GM21526 (cell line): Measurements from ENCODE around the gene DHDH.

Experiments used
- ATAC-seq: cut with Tn5 transposase; IDR thresholded peaks from one replicate; pipeline ENCODE4 v1.9.1; 2021; ENCODE audit warnings: moderate library complexity; ENCODE audit not compliant: unreplicated experiment, low FRiP score

DHDH gene

DNA sequence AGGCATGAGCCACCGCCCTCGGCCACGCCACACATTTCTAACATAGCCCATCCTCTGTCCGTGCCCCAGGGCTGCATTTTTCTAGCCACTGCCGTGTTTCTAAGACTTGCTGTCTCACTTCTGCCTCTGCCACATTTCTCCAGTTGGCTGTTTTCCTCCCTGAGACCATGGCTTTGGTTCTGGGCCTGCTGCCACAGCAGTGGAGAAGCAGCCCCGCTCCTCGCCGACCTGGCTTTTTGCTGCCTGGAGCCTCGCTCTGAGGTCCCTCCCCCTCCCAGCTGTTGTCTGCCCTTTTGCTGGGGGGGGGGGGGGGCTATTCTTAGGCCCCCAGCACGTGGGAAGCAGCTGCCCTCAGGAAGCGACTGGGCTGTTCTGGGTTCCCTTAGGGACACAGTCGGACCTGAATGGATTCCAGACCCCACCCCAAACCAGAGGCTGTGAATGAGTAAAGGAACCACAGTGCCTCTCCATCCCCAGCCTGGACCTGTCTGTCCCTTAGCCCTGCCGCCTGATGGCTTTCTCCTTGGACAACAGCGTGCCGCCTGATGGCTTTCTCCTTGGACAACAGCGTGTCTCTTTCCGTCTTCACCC is 56.3 kb downstream of the DHDH start:
- no peak for ATAC-seq

DNA sequence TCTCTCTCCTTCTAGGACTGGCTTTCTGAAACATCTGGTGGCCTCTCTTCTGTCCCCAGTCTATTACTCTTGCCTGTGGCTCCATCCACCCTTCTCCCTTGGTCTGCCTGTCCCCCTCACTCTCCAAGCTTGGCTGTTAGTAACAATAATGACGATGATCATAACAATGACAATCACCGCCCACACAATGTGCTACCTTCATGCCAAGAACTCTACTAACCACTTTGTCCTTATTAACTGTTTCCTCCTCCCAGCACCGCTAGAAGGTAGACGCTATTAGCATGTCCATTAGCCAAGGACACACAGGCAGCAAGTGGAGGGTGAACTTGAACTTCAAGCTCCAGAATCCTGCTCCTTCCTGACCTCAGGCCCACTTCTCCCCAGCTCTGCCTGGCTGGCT is 56.9 kb downstream of the DHDH start:
- ATAC-seq, result no peak

DNA sequence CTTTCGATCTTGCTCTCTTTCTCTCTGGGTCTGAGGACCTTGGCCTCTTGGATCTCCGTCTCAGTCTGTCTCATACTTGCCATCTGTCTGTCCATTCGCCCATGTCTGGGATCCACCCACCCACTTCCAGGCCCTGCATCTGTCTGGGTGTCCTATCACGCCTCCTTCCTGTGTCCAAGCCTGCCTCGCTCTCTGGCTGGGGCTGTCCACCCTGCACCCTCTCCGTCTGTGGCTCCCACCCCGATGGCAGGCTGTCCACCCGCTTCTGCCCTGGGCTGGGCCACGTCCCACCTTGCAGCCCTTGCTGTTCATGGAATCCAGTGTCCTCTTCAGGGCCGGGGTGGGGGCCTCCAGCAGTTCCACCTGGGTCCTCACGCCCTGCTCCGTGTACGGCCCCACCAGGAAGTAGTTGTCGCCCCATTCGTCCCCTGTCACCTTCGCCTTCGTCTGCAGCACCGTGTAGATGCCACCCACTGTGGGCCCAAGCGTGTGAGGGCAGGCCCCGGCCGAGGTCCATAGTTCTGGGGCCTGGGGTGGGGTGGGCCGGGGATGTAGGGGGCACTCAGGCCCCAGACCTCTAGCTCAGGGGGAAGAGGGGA is 57.6 kb downstream of the DHDH start:
- no peak for ATAC-seq

DNA sequence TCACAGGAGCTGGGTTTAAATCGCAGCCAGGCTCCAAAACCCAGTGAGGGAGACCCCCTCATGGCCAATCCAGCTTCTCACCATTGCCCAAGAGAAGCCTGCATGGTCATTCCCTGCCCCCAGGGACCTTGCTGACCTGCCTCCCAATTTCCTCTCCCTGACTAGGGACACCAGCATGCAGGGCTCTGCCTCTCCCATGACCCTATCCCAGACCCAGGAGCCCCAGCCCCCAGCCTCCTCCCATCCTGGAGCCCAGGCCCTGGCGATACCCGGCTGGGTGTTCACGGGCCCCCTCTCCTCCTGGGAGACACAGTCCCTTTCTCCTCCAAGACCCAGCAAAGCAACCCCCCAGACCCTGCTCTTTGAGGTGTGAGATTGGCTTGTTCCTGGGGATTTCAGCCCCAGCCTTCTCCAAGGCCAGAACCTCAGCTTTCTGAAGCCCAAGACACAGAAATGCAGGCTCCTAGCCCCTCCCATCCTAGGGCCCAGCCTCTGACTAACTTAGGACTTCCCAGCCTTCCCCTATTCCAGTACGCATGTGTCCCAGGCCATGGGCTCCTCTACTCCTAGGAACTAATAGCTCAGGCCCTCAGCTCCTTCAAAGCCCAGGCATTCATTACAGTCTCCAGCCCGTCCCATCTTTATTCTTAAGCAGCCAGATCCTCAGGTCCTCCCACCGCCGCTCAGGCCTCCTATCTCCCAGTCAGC is 58.5 kb downstream of the DHDH start:
- ATAC-seq, result no peak

DNA sequence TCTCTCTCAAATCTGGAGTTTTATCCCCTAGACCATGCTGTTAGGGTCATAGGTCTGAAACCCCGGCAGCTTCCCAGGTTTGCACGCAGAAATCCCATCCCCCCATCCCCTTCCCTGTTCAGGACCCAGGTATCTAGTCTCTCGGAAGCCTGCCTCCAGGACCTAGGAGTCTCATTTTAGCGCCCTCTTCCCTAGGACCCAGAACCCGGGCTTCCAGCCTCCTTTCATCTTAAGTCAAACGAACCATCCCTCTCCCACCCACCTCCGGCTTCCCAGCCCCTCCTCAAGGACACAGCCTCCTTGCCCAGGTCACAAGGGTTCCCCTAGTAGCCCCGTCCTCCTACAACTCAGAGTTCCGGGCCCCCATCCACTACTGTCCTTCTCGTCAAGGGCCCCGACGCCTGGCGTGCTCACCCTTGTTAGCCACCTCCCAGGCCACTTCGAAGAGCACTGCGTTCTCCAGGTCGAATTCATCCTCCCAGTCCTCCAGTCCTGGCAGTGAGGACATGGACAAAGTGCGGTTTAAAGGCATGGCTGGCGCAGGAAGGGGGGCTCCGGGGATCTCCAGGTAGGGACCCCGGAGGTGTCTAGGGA is 59.2 kb downstream of the DHDH start:
- ATAC-seq, result peak; percentile 2

DNA sequence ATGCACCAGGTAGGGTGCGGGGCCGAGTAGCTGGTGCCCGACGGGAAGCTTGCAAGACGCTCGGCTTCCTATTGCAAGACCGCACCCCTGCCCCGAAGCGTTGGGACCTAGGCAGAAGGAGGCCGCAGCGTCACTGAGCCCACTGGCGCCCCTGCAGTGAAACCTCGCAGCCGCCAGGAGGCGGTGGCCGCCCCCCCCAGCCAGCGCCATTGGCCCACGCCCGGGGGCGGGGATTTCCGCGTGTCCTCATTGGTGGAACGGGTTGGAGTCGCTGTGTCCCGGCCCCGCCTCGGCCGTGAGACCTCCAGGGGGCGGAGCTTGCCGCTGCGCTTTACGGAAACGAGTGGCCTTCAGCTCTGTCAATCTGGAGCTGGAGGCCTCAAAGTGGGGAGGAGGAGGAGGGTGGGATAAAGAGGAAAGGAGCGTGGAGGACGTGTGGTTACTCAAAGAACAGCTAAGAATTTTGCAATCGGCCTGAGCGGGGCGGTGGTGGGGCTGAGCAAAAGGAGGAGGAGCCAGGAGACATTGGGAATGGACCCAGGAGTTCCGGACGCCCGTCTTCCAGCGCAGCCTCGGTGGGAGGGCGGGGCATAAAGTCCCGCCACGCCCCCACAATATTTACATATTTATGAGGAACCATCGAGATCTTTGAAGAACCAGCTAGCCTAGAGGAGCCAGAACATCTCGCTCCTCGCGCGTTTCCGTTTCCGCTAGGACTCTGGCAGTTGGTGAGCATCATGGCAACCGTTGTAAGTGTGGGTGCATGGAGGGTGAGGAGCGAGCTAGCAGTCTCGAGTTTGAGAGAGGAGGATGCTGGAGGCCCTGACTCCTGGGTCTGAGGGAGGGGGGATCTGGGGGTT is 59.9 kb downstream of the DHDH start, which contains the start of the genes GYS1 and RUVBL2:
GYS1 (minus strand) TSS at position 135 of the 860 bp plus-strand sequence. CDS start 197 bp downstream, outside the sequence.
RUVBL2 (plus strand) TSS at position 713 of the 860 bp plus-strand sequence; CDS start at position 738, 25 bp downstream.
- ATAC-seq, result peak; percentile 81

DNA sequence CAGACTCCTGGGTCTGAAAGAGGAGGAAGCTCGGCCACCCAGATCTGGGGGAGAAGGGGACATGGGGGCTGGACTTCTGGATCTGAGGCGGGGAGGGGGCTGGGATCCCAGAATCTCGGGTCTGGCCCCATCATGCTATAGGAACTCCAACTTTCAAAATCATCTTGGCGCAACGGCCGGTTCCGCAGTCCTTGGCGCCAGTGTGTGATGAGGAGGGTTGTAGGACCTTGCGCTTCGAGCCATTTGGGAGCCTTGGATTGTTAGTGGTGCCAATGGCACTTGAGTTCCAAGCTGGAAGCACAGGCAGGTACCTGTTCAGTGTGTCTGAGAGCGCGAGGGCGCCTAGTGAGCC is 60.5 kb downstream of the DHDH start:
- no peak for ATAC-seq
